Ectodermal cell (in vitro differentiated cells): Measurements from ENCODE around the gene LRRC28.

Experiments used
- H3K27ac ChIP-seq: 2 replicates; pipeline ENCODE4 v1.7.0; 2013; ENCODE audit warnings: mild to moderate bottlenecking, low read depth, low read length; ENCODE audit not compliant: insufficient read depth, poor library complexity, severe bottlenecking
- H3K27me3 ChIP-seq: 2 replicates; pipeline ENCODE4 v1.7.0; 2013; ENCODE audit warnings: mild to moderate bottlenecking, low read length; ENCODE audit not compliant: insufficient read depth, control insufficient read depth, poor library complexity, severe bottlenecking
- H3K36me3 ChIP-seq: one replicate; pipeline ENCODE4 v1.7.0; 2013; ENCODE audit warnings: low read length; ENCODE audit not compliant: control insufficient read depth, insufficient read depth
- H3K4me1 ChIP-seq: one replicate; pipeline ENCODE4 v1.7.0; 2013; ENCODE audit warnings: low read length; ENCODE audit not compliant: control insufficient read depth, insufficient read depth
- H3K4me3 ChIP-seq: 2 replicates; pipeline ENCODE4 v1.7.0; 2013; ENCODE audit warnings: low read depth, low read length, control low read depth; ENCODE audit not compliant: insufficient read depth
- H3K9me3 ChIP-seq: 2 replicates; pipeline ENCODE4 v1.7.0; 2013; ENCODE audit warnings: mild to moderate bottlenecking, low read length, moderate library complexity; ENCODE audit not compliant: control insufficient read depth
- WGBS, 2 experiments: methylation state at CpG; one replicate each; pipeline ENCODE4 v1.1.7; 2013; ENCODE audit warnings: missing lambda C conversion rate in 2 of 2; 5-methylcytosine and 5-hydroxymethylcytosine counted together

Gene LRRC28

GRCh38 chr15:99404454-99404853 is 153.2 kb downstream of the LRRC28 start:
- no peaks in the 10 kb centered on the region for H3K27me3 ChIP-seq
- H3K4me3 ChIP-seq, result no peak overlapping the region
- H3K4me1 ChIP-seq, result no peaks in the 10 kb centered on the region
- H3K27ac ChIP-seq, result no peak overlapping the region
- 89 to 90% methylated on average over 15 to 16 of the region's 16 CpGs for WGBS, 2 experiments
- H3K9me3 ChIP-seq, result no peaks in the 10 kb centered on the region
- no peaks in the 10 kb centered on the region for H3K36me3 ChIP-seq

- Histone ChIP-seq H3K4me3 (no peak overlapping the region), H3K4me1 (no peaks in the 10 kb centered on the region), H3K27me3 (no peaks in the 10 kb centered on the region), H3K36me3 (no peaks in the 10 kb centered on the region), H3K27ac (no peak overlapping the region), H3K9me3 (no peaks in the 10 kb centered on the region)
- 93 to 95% methylated on average over 12 of the region's 12 CpGs for WGBS, 2 experiments
These were observed 154.8 kb downstream of the LRRC28 start for GRCh38 chr15:99406120-99406519.

- H3K4me1 ChIP-seq, result no peaks in the 10 kb centered on the region
- no peaks in the 10 kb centered on the region for H3K9me3 ChIP-seq
- H3K4me3 ChIP-seq, result no peak overlapping the region
- H3K27ac ChIP-seq, result no peak overlapping the region
- H3K27me3 ChIP-seq, result no peaks in the 10 kb centered on the region
- 95 to 97% methylated on average over 17 of the region's 17 CpGs for WGBS, 2 experiments
- no peaks in the 10 kb centered on the region for H3K36me3 ChIP-seq
These were observed 155.6 kb downstream of the LRRC28 start for GRCh38 chr15:99406716-99407487.

- no peaks in the 10 kb centered on the region for H3K9me3 ChIP-seq
These were observed 156.4 kb downstream of the LRRC28 start for GRCh38 chr15:99407716-99408115.

GRCh38 chr15:99408236-99409096 is 157.2 kb downstream of the LRRC28 start:
- Histone ChIP-seq H3K27ac (no peak overlapping the region), H3K4me1 (no peaks in the 10 kb centered on the region), H3K36me3 (no peaks in the 10 kb centered on the region), H3K27me3 (no peaks in the 10 kb centered on the region), H3K9me3 (no peaks in the 10 kb centered on the region), H3K4me3 (no peak overlapping the region)
- 87 to 94% methylated on average over 11 to 12 of the region's 12 CpGs for WGBS, 2 experiments

More at GRCh38 chr15:99407716-99408115, 156.4 kb downstream of the LRRC28 start:
- H3K27me3 ChIP-seq, result no peaks in the 10 kb centered on the region
- 86 to 91% methylated on average over 5 of the region's 5 CpGs for WGBS, 2 experiments
- no peak overlapping the region for H3K27ac ChIP-seq
- no peaks in the 10 kb centered on the region for H3K4me1 ChIP-seq
- no peak overlapping the region for H3K4me3 ChIP-seq
- no peaks in the 10 kb centered on the region for H3K36me3 ChIP-seq

- no peak overlapping the region for H3K27ac ChIP-seq
- no peak overlapping the region for H3K4me3 ChIP-seq
These were observed 157.8 kb downstream of the LRRC28 start for GRCh38 chr15:99409097-99409473.

GRCh38 chr15:99409560-99409959 is 158.3 kb downstream of the LRRC28 start:
- WGBS, 2 experiments, result 92 to 97% methylated on average over 6 of the region's 6 CpGs
- no peak overlapping the region for H3K27ac ChIP-seq
- no peak overlapping the region for H3K4me3 ChIP-seq
- H3K4me1 ChIP-seq, result no peaks in the 10 kb centered on the region
- no peaks in the 10 kb centered on the region for H3K27me3 ChIP-seq
- no peaks in the 10 kb centered on the region for H3K36me3 ChIP-seq
- no peaks in the 10 kb centered on the region for H3K9me3 ChIP-seq

More at GRCh38 chr15:99409097-99409473, 157.8 kb downstream of the LRRC28 start:
- no peaks in the 10 kb centered on the region for H3K27me3 ChIP-seq
- H3K9me3 ChIP-seq, result no peaks in the 10 kb centered on the region
- 50 to 54% methylated on average over 10 of the region's 10 CpGs for WGBS, 2 experiments
- no peaks in the 10 kb centered on the region for H3K36me3 ChIP-seq
- no peaks in the 10 kb centered on the region for H3K4me1 ChIP-seq

GRCh38 chr15:99410477-99410876 is 159.2 kb downstream of the LRRC28 start:
- 86 to 88% methylated on average over 4 of the region's 4 CpGs for WGBS, 2 experiments
- Histone ChIP-seq H3K4me3 (no peak overlapping the region), H3K4me1 (no peaks in the 10 kb centered on the region), H3K27me3 (no peaks in the 10 kb centered on the region), H3K36me3 (no peaks in the 10 kb centered on the region), H3K27ac (no peak overlapping the region), H3K9me3 (no peaks in the 10 kb centered on the region)

- Histone ChIP-seq H3K36me3 (no peaks in the 10 kb centered on the region), H3K27ac (no peak overlapping the region), H3K4me1 (no peaks in the 10 kb centered on the region), H3K27me3 (no peaks in the 10 kb centered on the region), H3K4me3 (no peak overlapping the region), H3K9me3 (no peaks in the 10 kb centered on the region)
- WGBS, 2 experiments, result 97 to 98% methylated on average over 7 to 8 of the region's 8 CpGs
These were observed 160.0 kb downstream of the LRRC28 start for GRCh38 chr15:99411234-99411633.

GRCh38 chr15:99412082-99412481 is 160.8 kb downstream of the LRRC28 start:
- H3K27ac ChIP-seq, result no peak overlapping the region
- 92 to 98% methylated on average over 4 to 6 of the region's 6 CpGs for WGBS, 2 experiments
- H3K27me3 ChIP-seq, result no peaks in the 10 kb centered on the region
- H3K4me1 ChIP-seq, result no peaks in the 10 kb centered on the region
- H3K4me3 ChIP-seq, result no peak overlapping the region
- no peaks in the 10 kb centered on the region for H3K36me3 ChIP-seq
- H3K9me3 ChIP-seq, result no peaks in the 10 kb centered on the region
